OCI-LY3 (cell line): ENCODE data around the gene RIPK3.

Experiments
- CTCF ChIP-seq: fragments of 200-600, 300-600 bp; sonication (generic); IDR thresholded peaks from 2 replicates; pipeline ENCODE4 v1.5.1; 2014; ENCODE audit warnings: antibody characterized with exemption, low read length, low read depth
- EZH2phosphoT487 ChIP-seq: fragments of 200-600 bp; shearing (Covaris generic); IDR thresholded peaks from 2 replicates; pipeline ENCODE4 v1.6.1; 2018; ENCODE audit warnings: antibody characterized with exemption, mixed run types, low read depth

DNA sequence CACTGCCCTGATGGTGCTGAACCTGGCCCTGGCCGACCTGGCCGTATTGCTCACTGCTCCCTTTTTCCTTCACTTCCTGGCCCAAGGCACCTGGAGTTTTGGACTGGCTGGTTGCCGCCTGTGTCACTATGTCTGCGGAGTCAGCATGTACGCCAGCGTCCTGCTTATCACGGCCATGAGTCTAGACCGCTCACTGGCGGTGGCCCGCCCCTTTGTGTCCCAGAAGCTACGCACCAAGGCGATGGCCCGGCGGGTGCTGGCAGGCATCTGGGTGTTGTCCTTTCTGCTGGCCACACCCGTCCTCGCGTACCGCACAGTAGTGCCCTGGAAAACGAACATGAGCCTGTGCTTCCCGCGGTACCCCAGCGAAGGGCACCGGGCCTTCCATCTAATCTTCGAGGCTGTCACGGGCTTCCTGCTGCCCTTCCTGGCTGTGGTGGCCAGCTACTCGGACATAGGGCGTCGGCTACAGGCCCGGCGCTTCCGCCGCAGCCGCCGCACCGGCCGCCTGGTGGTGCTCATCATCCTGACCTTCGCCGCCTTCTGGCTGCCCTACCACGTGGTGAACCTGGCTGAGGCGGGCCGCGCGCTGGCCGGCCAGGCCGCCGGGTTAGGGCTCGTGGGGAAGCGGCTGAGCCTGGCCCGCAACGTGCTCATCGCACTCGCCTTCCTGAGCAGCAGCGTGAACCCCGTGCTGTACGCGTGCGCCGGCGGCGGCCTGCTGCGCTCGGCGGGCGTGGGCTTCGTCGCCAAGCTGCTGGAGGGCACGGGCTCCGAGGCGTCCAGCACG is 23.8 kb downstream of the RIPK3 start:
- no peak for TF ChIP-seq CTCF
- no peak for TF ChIP-seq EZH2phosphoT487
